SK-N-SH (cell line): ENCODE measurements around the gene CTAGE9. TPM values are rescaled to one million over a fixed set of nuclear protein-coding genes. Genes with fewer than 3 reads are reported as not detected.
"Not testable (repeated sequence)": the region's sequence is repeated elsewhere in the genome, so short reads cannot be mapped to it uniquely, and the experiment has no call there.

Experiments
- CTCF ChIA-PET: fragments of 300-600, 350-600 bp; formaldehyde crosslinking; extraction: SDS; loops from one replicate; lab custom pipeline; 2021; lab: Yijun Ruan, JAX
- POLR2A ChIA-PET: fragments of 350-600 bp; sonication (Branson Sonifier 250); formaldehyde crosslinking; extraction: SDS; loops from one replicate; lab custom pipeline; 2020; ENCODE audit warnings: antibody characterized with exemption, inconsistent platforms; lab: Yijun Ruan, JAX
- DNase-seq: peaks from one replicate; pipeline ENCODE4 v3.0.0; 2012
- H2AFZ ChIP-seq: fragments of 200-600 bp; sonication (generic); 2 replicates; pipeline ENCODE4 v1.8.1; 2016; ENCODE audit warnings: antibody characterized with exemption, mild to moderate bottlenecking, low read depth
- H3F3A ChIP-seq: fragments of 200-600 bp; sonication (generic); replicated peaks from 2 replicates; pipeline ENCODE3; 2016; ENCODE audit warnings: antibody characterized with exemption, mild to moderate bottlenecking; ENCODE audit not compliant: insufficient read depth
- H3K27ac ChIP-seq, 2 experiments: fragments of 200-500 bp in 1 of 2; fragments of 200-600 bp in 1 of 2; sonication (Bioruptor generic) in 1 of 2; sonication (generic), shearing (Covaris generic) in 1 of 2; 2 replicates each; pipeline versions ENCODE4 v1.5.1 to v1.6.1; 2014 to 2016; ENCODE audit warnings: low read depth in 2 of 2, inconsistent platforms in 1 of 2, low read length in 1 of 2, mild to moderate bottlenecking in 1 of 2, mixed read lengths in 1 of 2
- H3K27me3 ChIP-seq: fragments of 200-600 bp; sonication (generic), shearing (Covaris generic); 2 replicates; pipeline ENCODE4 v1.6.1; 2016; ENCODE audit warnings: mixed run types; ENCODE audit not compliant: insufficient read depth
- H3K36me3 ChIP-seq, 2 experiments: fragments of 200-500 bp in 1 of 2; fragments of 200-600 bp in 1 of 2; sonication (Bioruptor generic) in 1 of 2; sonication (generic) in 1 of 2; replicated peaks in 1 of 2; 2 replicates each; pipeline versions ENCODE3 to v1.5.1; 2014 to 2016; ENCODE audit warnings: low read length in 1 of 2, mild to moderate bottlenecking in 1 of 2; ENCODE audit not compliant: insufficient read depth in 2 of 2, control insufficient read depth in 1 of 2
- H3K4me1 ChIP-seq, 2 experiments: fragments of 200-500 bp in 1 of 2; fragments of 200-600 bp in 1 of 2; sonication (Bioruptor generic) in 1 of 2; sonication (generic), shearing (Covaris generic) in 1 of 2; 2 replicates each; pipeline versions ENCODE4 v1.5.1 to v1.6.1; 2014 to 2016; ENCODE audit warnings: low read depth in 1 of 2, low read length in 1 of 2, mixed run types in 1 of 2; ENCODE audit not compliant: insufficient read depth in 2 of 2, control insufficient read depth in 1 of 2
- H3K4me2 ChIP-seq: fragments of 200-600 bp; sonication (generic), shearing (Covaris generic); 2 replicates; pipeline ENCODE4 v1.6.1; 2017; ENCODE audit warnings: mixed run types
- H3K4me3 ChIP-seq, 2 experiments: fragments of 200-500 bp in 1 of 2; fragments of 200-600 bp in 1 of 2; sonication (Bioruptor generic) in 1 of 2; sonication (generic), shearing (Covaris generic) in 1 of 2; 2 replicates each; pipeline versions ENCODE4 v1.5.1 to v1.8.1; 2014 to 2016; ENCODE audit warnings: low read depth in 2 of 2, inconsistent platforms in 1 of 2, low read length in 1 of 2, mild to moderate bottlenecking in 1 of 2, mixed read lengths in 1 of 2, moderate library complexity in 1 of 2
- H3K79me2 ChIP-seq: fragments of 200-600 bp; sonication (generic); 2 replicates; pipeline ENCODE4 v1.8.1; 2017; ENCODE audit warnings: mild to moderate bottlenecking; ENCODE audit not compliant: insufficient read depth
- H3K9ac ChIP-seq: fragments of 200-600 bp; sonication (generic); 2 replicates; pipeline ENCODE4 v1.6.1; 2017; ENCODE audit warnings: mixed run types
- H3K9me2 ChIP-seq: fragments of 200-600 bp; sonication (generic); 2 replicates; pipeline ENCODE4 v1.6.1; 2017; ENCODE audit warnings: mixed run types
- H3K9me3 ChIP-seq: fragments of 200-600 bp; sonication (generic); 2 replicates; pipeline ENCODE4 v1.6.1; 2017; ENCODE audit warnings: mixed run types, mild to moderate bottlenecking, moderate library complexity
- H4K20me1 ChIP-seq: fragments of 200-600 bp; sonication (generic); 2 replicates; pipeline ENCODE4 v1.6.1; 2017; ENCODE audit warnings: mild to moderate bottlenecking, mixed run types; ENCODE audit not compliant: insufficient read depth
- CHD2 ChIP-seq: fragments of 150-350 bp; IDR thresholded peaks from 2 replicates; pipeline ENCODE4 v1.6.1; 2018; ENCODE audit warnings: low read length; ENCODE audit not compliant: partially characterized antibody
- CTCF ChIP-seq: fragments of 200-600 bp; sonication (generic); IDR thresholded peaks from 2 replicates; pipeline ENCODE4 v1.6.1; 2017; ENCODE audit warnings: antibody characterized with exemption, mild to moderate bottlenecking, moderate library complexity
- ELF1 ChIP-seq: IDR thresholded peaks from 2 replicates; pipeline ENCODE4 v1.4.0; 2012
- IRF3 ChIP-seq: fragments of 150-350 bp; IDR thresholded peaks from 2 replicates; pipeline ENCODE4 v1.6.1; 2016; ENCODE audit warnings: mild to moderate bottlenecking, low read depth, low read length
- REST ChIP-seq: IDR thresholded peaks from 2 replicates; pipeline ENCODE4 v1.6.1; 2012; ENCODE audit warnings: mild to moderate bottlenecking, low read depth, low read length, moderate library complexity
- SMC3 ChIP-seq: IDR thresholded peaks from 2 replicates; pipeline ENCODE4 v1.6.1; 2012; ENCODE audit warnings: low read depth, low read length, improper control_type of control experiment
- TEAD4 ChIP-seq: IDR thresholded peaks from 2 replicates; pipeline ENCODE4 v1.4.0; 2012; ENCODE audit warnings: mild to moderate bottlenecking, borderline replicate concordance; ENCODE audit not compliant: insufficient read depth
- YY1 ChIP-seq: IDR thresholded peaks from 2 replicates; pipeline ENCODE4 v1.4.0; 2012; ENCODE audit warnings: low read depth, mild to moderate bottlenecking
- WGBS: methylation state at CpG from one replicate; pipeline ENCODE4 v1.1.6; 2017; ENCODE audit warnings: low lambda C conversion rate; 5-methylcytosine and 5-hydroxymethylcytosine counted together
- polyA plus RNA-seq, 3 experiments: library from polyadenylated mRNA; depleted of rRNA; stranded (reverse); fragments of >200 nt; gene quantifications; 2 replicates each; pipeline ENCODE4 v1.2.3, GENCODE V29; 2012

Gene CTAGE9, protein sequence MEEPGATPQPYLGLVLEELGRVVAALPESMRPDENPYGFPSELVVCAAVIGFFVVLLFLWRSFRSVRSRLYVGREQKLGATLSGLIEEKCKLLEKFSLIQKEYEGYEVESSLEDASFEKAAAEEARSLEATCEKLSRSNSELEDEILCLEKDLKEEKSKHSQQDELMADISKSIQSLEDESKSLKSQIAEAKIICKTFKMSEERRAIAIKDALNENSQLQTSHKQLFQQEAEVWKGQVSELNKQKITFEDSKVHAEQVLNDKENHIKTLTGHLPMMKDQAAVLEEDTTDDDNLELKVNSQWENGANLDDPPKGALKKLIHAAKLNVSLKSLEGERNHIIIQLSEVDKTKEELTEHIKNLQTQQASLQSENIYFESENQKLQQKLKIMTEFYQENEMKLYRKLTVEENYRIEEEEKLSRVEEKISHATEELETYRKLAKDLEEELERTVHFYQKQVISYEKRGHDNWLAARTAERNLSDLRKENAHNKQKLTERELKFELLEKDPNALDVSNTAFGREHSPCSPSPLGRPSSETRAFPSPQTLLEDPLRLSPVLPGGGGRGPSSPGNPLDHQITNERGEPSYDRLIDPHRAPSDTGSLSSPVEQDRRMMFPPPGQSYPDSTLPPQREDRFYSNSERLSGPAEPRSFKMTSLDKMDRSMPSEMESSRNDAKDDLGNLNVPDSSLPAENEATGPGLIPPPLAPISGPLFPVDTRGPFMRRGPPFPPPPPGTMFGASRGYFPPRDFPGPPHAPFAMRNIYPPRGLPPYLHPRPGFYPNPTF
- not detected in 2 replicates for polyA plus RNA-seq (2012; rRNA removed)
- polyA plus RNA-seq (2012; cell fraction: cytosol; rRNA removed): not detected in 2 replicates
- not detected in 2 replicates for polyA plus RNA-seq (2012; cell fraction: nucleus; rRNA removed)

GRCh38 chr6:131710917-131711316, at the start of gene CTAGE9:
CTAGE9 (minus strand) TSS chr6:131711017; CDS start chr6:131711017, 0 bp downstream.
- CTCF ChIA-PET, DNase-seq, H3K79me2 ChIP-seq, H3F3A ChIP-seq, H3K4me3 ChIP-seq, H3K4me2 ChIP-seq, H3K9ac ChIP-seq, H3K9me3 ChIP-seq, POLR2A ChIA-PET, H3K27me3 ChIP-seq, H3K27ac ChIP-seq, H4K20me1 ChIP-seq, H3K36me3 ChIP-seq, H2AFZ ChIP-seq, H3K9me2 ChIP-seq, H3K4me1 ChIP-seq: not testable (repeated sequence)
- 35% methylated on average over 4 of the region's 18 CpGs for WGBS

DNA sequence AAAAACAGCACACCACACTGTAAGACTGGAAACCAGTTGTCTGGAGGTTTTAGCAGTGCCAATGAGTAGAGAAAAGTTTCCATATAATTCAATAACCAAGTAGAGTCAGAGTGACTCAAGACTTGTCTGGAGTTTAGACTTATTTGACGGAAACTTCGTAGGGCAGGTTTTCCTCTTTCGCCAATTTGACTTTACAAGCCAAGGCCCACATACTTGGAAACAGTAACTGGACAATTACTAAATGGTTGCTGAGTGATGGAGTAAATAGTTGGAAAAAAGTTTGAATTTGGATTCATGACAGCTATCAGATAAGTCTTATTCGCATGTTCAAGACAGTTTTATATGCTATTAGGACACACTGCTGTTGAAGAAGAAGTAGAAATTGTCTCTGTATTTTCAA, 48.1 kb upstream of the CTAGE9 start:
- no peaks in the 10 kb centered on the region; a peak in 1 of 4 replicates for H3K4me1 ChIP-seq
- H2AFZ ChIP-seq: no peak overlapping the region
- peaks cover 10% of the 10 kb centered on the region for H3K27me3 ChIP-seq
- no peak overlapping the region for H3K4me3 ChIP-seq
- no peaks in the 10 kb centered on the region for H4K20me1 ChIP-seq
- no peaks in the 10 kb centered on the region for H3K79me2 ChIP-seq
- 40% methylated on average over 4 of the region's 4 CpGs for WGBS
- TF ChIP-seq ELF1 (no peak), IRF3 (no peak), SMC3 (no peak), TEAD4 (no peak), CTCF (no peak), YY1 (no peak), REST (no peak), CHD2 (no peak)
- ChIA-PET POLR2A (no interaction called here), CTCF (no interaction called here)
- no peak overlapping the region for H3K27ac ChIP-seq
- H3K9ac ChIP-seq: no peak overlapping the region
- H3K4me2 ChIP-seq: no peak overlapping the region
- no peaks in the 10 kb centered on the region for H3K9me2 ChIP-seq
- no peak for DNase-seq
- H3K9me3 ChIP-seq: 0 out of 2 replicates have a peak, but pooled peaks cover 4% of the 10 kb centered on the region
- H3F3A ChIP-seq: no peaks in the 10 kb centered on the region
- no peaks in the 10 kb centered on the region for H3K36me3 ChIP-seq
